Measurements from ENCODE around the gene TUT4.

GRCh38 chr1:52554756-52555155 lies 1.9 kb upstream of the TUT4 start:
- TF ChIP-seq CHD1 (IDR thresholded peaks at IDR 0.05; ENCODE audit: low read depth, low read length) (no peak), MXI1 (IDR thresholded peaks at IDR 0.05; ENCODE audit: borderline replicate concordance, low read depth, low read length) (no peak), POLR2A (IDR thresholded peaks at IDR 0.05; ENCODE audit: low read depth, low read length) (no peak), MAZ (IDR thresholded peaks at IDR 0.05; ENCODE audit: borderline replicate concordance, low read depth, low read length) (no peak), FOS (IDR thresholded peaks at IDR 0.05; ENCODE audit: low read depth, low read length) (no peak), RAD21 (IDR thresholded peaks at IDR 0.05; ENCODE audit: low read length) (no peak), ELK1 (IDR thresholded peaks at IDR 0.05; ENCODE audit: borderline replicate concordance, low read depth, low read length) (no peak), RCOR1 (IDR thresholded peaks at IDR 0.05; ENCODE audit: insufficient replicate concordance, low read length) (no peak), SMC3 (IDR thresholded peaks at IDR 0.05; ENCODE audit: low read depth, low read length) (no peak), CEBPB (IDR thresholded peaks at IDR 0.05; ENCODE audit: low read depth, low read length) (no peak)
- TF ChIP-seq, protein P1, sequence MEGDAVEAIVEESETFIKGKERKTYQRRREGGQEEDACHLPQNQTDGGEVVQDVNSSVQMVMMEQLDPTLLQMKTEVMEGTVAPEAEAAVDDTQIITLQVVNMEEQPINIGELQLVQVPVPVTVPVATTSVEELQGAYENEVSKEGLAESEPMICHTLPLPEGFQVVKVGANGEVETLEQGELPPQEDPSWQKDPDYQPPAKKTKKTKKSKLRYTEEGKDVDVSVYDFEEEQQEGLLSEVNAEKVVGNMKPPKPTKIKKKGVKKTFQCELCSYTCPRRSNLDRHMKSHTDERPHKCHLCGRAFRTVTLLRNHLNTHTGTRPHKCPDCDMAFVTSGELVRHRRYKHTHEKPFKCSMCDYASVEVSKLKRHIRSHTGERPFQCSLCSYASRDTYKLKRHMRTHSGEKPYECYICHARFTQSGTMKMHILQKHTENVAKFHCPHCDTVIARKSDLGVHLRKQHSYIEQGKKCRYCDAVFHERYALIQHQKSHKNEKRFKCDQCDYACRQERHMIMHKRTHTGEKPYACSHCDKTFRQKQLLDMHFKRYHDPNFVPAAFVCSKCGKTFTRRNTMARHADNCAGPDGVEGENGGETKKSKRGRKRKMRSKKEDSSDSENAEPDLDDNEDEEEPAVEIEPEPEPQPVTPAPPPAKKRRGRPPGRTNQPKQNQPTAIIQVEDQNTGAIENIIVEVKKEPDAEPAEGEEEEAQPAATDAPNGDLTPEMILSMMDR (conservative IDR thresholded peaks at IDR 0.05; ENCODE audit: low read depth, low read length), result no peak
- TF ChIP-seq, protein P2, sequence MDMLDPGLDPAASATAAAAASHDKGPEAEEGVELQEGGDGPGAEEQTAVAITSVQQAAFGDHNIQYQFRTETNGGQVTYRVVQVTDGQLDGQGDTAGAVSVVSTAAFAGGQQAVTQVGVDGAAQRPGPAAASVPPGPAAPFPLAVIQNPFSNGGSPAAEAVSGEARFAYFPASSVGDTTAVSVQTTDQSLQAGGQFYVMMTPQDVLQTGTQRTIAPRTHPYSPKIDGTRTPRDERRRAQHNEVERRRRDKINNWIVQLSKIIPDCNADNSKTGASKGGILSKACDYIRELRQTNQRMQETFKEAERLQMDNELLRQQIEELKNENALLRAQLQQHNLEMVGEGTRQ (IDR thresholded peaks at IDR 0.05; ENCODE audit: low read depth, low read length), result no peak
